GM19238 (cell line): ENCODE results near the gene SFXN3.

Experiments used
- DNase-seq: peaks from one replicate; pipeline ENCODE4 v3.0.0; 2011; ENCODE audit warnings: low spot score; ENCODE audit not compliant: insufficient read length

The SFXN3 gene

GRCh38 chr10:101056365-101057151 lies 25.5 kb downstream of the SFXN3 start:
- no peak for DNase-seq

- DNase-seq = peak; percentile 63
These were observed 29.3 kb downstream of the SFXN3 start for GRCh38 chr10:101060036-101060950.

GRCh38 chr10:101060951-101061623 lies 30.1 kb downstream of the SFXN3 start:
- peak; percentile 91 for DNase-seq

- no peak for DNase-seq
These were observed 30.7 kb downstream of the SFXN3 start, which contains the start of gene KAZALD1 for GRCh38 chr10:101061624-101062231. Gene KAZALD1, plus strand, starts transcription at chr10:101061989. Its CDS starts 604 bp downstream, at chr10:101062593.

- DNase-seq = no peak
These were observed 31.4 kb downstream of the SFXN3 start for GRCh38 chr10:101062232-101063049.

GRCh38 chr10:101063050-101063525 lies 32.1 kb downstream of the SFXN3 start:
- DNase-seq = no peak

- DNase-seq = no peak
These were observed 32.7 kb downstream of the SFXN3 start for GRCh38 chr10:101063548-101064414.

GRCh38 chr10:101064415-101065030 lies 33.5 kb downstream of the SFXN3 start:
- DNase-seq = no peak

- no peak for DNase-seq
These were observed 34.6 kb downstream of the SFXN3 start for GRCh38 chr10:101065481-101066145.

GRCh38 chr10:101066146-101066895 lies 35.3 kb downstream of the SFXN3 start:
- peak; percentile 62 for DNase-seq

- no peak for DNase-seq
These were observed 35.9 kb downstream of the SFXN3 start for GRCh38 chr10:101066896-101067355.

GRCh38 chr10:101067356-101068083 lies 36.5 kb downstream of the SFXN3 start:
- peak; percentile 79 for DNase-seq

- DNase-seq = no peak
These were observed 38.4 kb downstream of the SFXN3 start for GRCh38 chr10:101069441-101069840.

GRCh38 chr10:101070098-101070497 lies 39.1 kb downstream of the SFXN3 start:
- no peak for DNase-seq

GRCh38 chr10:101071267-101071884 lies 40.3 kb downstream of the SFXN3 start:
- DNase-seq = no peak

GRCh38 chr10:101071885-101072433 lies 40.9 kb downstream of the SFXN3 start:
- no peak for DNase-seq
